HEK293T (cell line): ENCODE measurements around the gene GLDN.
A peak's percentile ranks its signal among the peaks of the same experiment; 100 is the strongest.

Experiments used
- CTCF ChIA-PET: fragments of 350-600 bp; formaldehyde crosslinking; extraction: SDS; loops from one replicate; lab custom pipeline; 2021; ENCODE audit warnings: antibody characterized with exemption, inconsistent platforms; lab: Yijun Ruan, JAX
- POLR2A ChIA-PET: fragments of 350-600 bp; formaldehyde crosslinking; extraction: SDS; loops from one replicate; lab custom pipeline; 2020; ENCODE audit warnings: antibody characterized with exemption, inconsistent platforms; lab: Yijun Ruan, JAX
- DNase-seq: peaks from one replicate; pipeline ENCODE4 v3.0.0; 2012; ENCODE audit warnings: mixed read lengths; ENCODE audit errors: extremely low spot score
- ARNT ChIP-seq: fragments of 450-650 bp; IDR thresholded peaks from 2 replicates; pipeline ENCODE4 v1.6.1; 2017; ENCODE audit warnings: mild to moderate bottlenecking
- BHLHE40 ChIP-seq: fragments of 450-650 bp; IDR thresholded peaks from 2 replicates; pipeline ENCODE4 v1.6.1; 2016; ENCODE audit warnings: mild to moderate bottlenecking, moderate library complexity, borderline replicate concordance
- CTBP1 ChIP-seq: fragments of 450-650 bp; IDR thresholded peaks from 2 replicates; pipeline ENCODE4 v1.6.1; 2016; ENCODE audit warnings: borderline replicate concordance
- ELF4 ChIP-seq: fragments of 450-650 bp; IDR thresholded peaks from 2 replicates; pipeline ENCODE4 v1.6.1; 2017; ENCODE audit warnings: antibody characterized with exemption
- FOXA1 ChIP-seq: fragments of 450-650 bp; IDR thresholded peaks from 2 replicates; pipeline ENCODE4 v1.6.1; 2016; ENCODE audit warnings: mild to moderate bottlenecking
- FOXM1 ChIP-seq: fragments of 450-650 bp; IDR thresholded peaks from 2 replicates; pipeline ENCODE4 v1.6.1; 2017; ENCODE audit warnings: mild to moderate bottlenecking, borderline replicate concordance
- HDGF ChIP-seq: fragments of 450-650 bp; IDR thresholded peaks from 2 replicates; pipeline ENCODE4 v1.6.1; 2017; ENCODE audit warnings: antibody characterized with exemption, borderline replicate concordance
- L3MBTL2 ChIP-seq: fragments of 450-650 bp; conservative IDR thresholded peaks from 2 replicates; pipeline ENCODE4 v1.6.1; 2016; ENCODE audit warnings: mild to moderate bottlenecking
- LEF1 ChIP-seq: fragments of 450-650 bp; IDR thresholded peaks from 2 replicates; pipeline ENCODE4 v1.6.1; 2017; ENCODE audit warnings: mild to moderate bottlenecking, borderline replicate concordance
- NFRKB ChIP-seq: fragments of 450-650 bp; IDR thresholded peaks from 2 replicates; pipeline ENCODE4 v1.6.1; 2016; ENCODE audit warnings: mild to moderate bottlenecking, moderate library complexity
- SP1 ChIP-seq: fragments of 450-650 bp; IDR thresholded peaks from 2 replicates; pipeline ENCODE4 v1.6.1; 2017
- SUZ12 ChIP-seq: fragments of 450-650 bp; IDR thresholded peaks from 2 replicates; pipeline ENCODE4 v1.6.1; 2016; ENCODE audit warnings: mild to moderate bottlenecking
- TARDBP ChIP-seq: fragments of 450-650 bp; IDR thresholded peaks from 2 replicates; pipeline ENCODE4 v1.6.1; 2016
- ZNF384 ChIP-seq: fragments of 450-650 bp; IDR thresholded peaks from 2 replicates; pipeline ENCODE4 v1.6.1; 2016
- TF ChIP-seq, protein P1 (sequence below): fragments of 450-650 bp; IDR thresholded peaks from 2 replicates; pipeline ENCODE4 v1.6.1; 2016

Gene GLDN

DNA sequence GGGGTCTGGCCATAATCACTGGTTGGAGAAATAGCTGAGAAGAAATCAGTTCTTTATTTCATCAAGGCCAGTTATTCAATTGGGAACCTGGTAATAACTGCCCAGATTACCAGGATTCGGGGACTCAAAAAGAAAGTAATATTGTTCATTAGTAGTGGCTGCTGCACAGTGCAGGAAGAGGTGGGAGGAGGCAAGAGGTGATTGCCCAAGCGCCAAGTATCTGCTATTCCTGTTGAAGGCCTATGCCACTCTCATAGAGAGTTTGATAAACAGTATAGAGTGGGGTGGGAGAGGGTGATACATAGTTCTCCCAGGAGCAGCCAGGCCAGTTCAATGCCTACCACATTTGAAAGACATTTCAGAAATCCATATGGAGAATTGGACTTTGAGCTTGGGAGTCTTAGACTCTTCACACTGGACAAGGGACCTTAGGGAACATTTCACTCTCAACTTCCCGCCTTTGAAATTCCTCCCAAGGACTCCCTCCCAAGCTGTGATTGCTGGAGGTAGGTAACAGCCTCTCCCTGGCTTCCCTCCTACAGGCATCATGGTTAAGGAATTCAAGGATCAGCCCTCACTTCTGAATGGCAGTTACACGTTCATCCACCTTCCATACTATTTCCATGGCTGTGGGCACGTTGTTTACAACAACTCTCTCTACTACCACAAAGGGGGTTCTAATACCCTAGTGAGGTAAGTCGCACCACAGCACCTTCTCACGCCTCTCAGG is 59.8 kb downstream of the GLDN start:
- CTCF ChIA-PET: interaction anchor here (0.8 to 2.6 kb wide), 11 partner anchors 9 to 502 kb away, joined by 3 to 16 read pairs (median 4); no protein-coding TSS in a partner anchor
- no peak for DNase-seq
- POLR2A ChIA-PET: no interaction called here
- TF ChIP-seq HDGF (no peak), SUZ12 (no peak), ARNT (no peak), BHLHE40 (no peak), ZNF384 (no peak), FOXA1 (no peak)

DNA sequence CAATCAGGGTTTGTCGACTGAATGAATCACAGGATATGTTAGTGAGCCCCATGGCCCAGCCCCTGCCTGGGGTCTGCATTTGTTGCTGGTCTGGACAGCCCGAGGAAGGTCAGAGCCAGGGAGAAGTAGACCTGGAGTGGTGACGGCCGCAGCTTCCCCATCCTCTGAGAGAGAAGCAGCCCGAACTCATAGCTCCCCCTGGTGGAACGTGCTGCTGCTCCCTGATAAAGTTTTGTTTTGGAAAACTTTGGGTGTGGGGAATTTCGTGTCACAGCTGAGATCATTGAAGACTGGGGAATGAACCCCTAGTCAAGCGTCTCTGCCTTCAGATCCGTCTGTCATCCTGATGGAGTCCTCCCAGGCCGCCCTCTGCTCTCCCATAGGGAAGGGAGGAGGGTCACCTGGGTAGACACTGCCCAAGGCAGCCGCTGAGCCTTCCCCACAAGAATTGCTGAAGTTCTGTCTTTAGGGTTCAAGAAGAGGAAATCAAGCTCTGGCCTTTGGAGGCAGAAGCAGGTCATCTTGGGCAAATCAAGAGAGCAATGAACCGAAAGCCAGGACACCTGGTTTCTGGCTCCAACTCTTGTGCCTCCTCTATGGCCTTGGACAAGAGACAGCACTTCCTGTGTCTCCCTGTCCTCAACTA is 60.5 kb downstream of the GLDN start:
- ChIA-PET POLR2A (no interaction called here), CTCF (interaction anchor here (0.8 to 2.6 kb wide), 12 partner anchors 10 to 269 kb away, joined by 3 to 16 read pairs (median 4); no protein-coding TSS in a partner anchor)
- peak; percentile 66 for DNase-seq
- no peak for TF ChIP-seq ELF4
- TF ChIP-seq SP1: no peak
- no peak for TF ChIP-seq SUZ12
- TF ChIP-seq TARDBP: no peak
- TF ChIP-seq, protein P1, sequence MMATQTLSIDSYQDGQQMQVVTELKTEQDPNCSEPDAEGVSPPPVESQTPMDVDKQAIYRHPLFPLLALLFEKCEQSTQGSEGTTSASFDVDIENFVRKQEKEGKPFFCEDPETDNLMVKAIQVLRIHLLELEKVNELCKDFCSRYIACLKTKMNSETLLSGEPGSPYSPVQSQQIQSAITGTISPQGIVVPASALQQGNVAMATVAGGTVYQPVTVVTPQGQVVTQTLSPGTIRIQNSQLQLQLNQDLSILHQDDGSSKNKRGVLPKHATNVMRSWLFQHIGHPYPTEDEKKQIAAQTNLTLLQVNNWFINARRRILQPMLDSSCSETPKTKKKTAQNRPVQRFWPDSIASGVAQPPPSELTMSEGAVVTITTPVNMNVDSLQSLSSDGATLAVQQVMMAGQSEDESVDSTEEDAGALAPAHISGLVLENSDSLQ: no peak
- TF ChIP-seq LEF1: no peak
- TF ChIP-seq CTBP1: no peak
- TF ChIP-seq HDGF: no peak

- no peak for TF ChIP-seq L3MBTL2
- peak; percentile 27 for DNase-seq
- CTCF ChIA-PET: interaction anchor here (0.6 to 2.6 kb wide), 7 partner anchors 10 to 240 kb away, joined by 3 to 16 read pairs (median 4); no protein-coding TSS in a partner anchor
- POLR2A ChIA-PET: no interaction called here
These were observed 61.8 kb downstream of the GLDN start for GRCh38 chr15:51403072-51403878.

DNA sequence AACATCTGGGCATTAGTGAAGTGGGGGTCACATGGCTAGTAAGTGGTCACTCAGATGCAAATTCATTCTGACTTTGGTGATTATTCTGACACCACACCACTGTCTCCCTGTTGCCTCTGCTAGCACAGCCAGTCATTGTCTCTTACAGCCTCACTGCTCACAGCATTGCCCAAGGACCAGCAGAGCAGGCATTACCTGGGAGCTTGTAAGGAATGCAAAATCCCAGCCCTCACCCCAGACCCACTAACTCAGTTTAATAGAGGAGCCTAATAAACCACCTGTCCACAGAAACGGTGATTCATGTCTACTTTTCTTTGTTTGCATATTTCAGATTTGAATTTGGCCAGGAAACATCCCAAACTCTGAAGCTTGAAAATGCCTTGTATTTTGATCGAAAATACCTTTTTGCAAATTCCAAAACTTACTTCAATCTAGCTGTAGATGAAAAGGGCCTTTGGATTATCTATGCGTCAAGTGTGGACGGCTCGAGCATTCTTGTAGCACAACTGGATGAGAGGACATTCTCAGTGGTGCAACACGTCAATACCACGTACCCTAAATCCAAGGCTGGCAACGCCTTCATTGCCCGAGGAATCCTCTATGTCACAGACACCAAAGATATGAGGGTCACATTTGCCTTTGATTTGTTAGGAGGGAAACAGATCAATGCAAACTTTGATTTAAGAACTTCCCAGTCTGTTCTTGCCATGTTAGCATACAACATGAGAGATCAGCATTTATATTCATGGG is 62.7 kb downstream of the GLDN start:
- TF ChIP-seq SP1 (no peak), ZNF384 (no peak)
- CTCF ChIA-PET: interaction anchor here (0.9 to 2.6 kb wide), 2 partner anchors 12 to 241 kb away, joined by 3 to 16 read pairs; no protein-coding TSS in a partner anchor
- POLR2A ChIA-PET: no interaction called here
- DNase-seq: no peak

DNA sequence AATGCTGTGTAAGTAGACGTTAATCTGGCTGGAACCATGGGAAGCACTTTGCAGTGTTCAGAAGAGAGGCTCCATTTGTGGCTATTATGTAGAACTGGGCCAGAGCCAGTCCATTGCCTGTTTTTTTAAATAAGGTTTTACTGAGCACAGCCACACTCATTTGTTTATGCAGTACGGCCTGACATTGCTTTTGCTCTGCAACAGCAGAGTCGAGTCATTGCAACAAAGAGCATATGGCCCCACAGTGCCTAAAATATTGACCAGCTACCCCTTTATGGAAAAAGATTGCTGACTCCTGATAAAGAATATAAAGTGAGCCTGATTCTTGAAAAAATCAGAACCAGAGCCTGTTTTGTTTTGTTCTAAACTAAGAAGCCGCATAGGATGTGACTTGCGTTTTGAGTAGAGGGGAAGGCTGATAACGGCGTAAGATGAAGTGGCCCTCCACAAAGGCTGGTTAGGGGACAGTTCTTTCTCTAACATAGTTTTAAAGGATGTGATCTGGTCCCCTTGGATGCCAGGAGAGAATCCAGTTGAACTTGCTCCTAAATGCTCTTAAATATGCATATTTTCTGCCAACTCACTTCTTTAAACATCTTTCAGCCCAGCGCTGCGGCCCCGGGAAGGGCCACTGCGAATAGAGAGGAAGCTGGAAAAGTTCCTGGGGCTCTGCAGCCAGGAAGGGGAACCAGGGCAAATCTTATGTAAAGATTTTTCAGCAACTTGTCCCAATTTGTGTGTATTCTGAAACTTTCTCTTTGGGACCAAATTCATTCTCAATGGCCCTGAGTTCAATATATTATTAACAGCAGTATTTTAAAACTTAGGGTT is 64.5 kb downstream of the GLDN start:
- CTCF ChIA-PET: interaction anchor here (1.2 kb wide), 1 partner anchor 243 kb away, joined by 3 read pairs; no protein-coding TSS in a partner anchor
- no peak for TF ChIP-seq TARDBP
- no peak for TF ChIP-seq FOXM1
- TF ChIP-seq, protein P1: no peak
- no peak for TF ChIP-seq ZNF384

GRCh38 chr15:51414256-51414860 is 72.9 kb downstream of the GLDN start:
- ChIA-PET CTCF (no interaction called here), POLR2A (no interaction called here)
- no peak for TF ChIP-seq ZNF384
- no peak for TF ChIP-seq SP1
- no peak for TF ChIP-seq L3MBTL2
- no peak for TF ChIP-seq SUZ12
- TF ChIP-seq CTBP1: no peak
- no peak for TF ChIP-seq TARDBP
- TF ChIP-seq NFRKB: no peak
- DNase-seq: no peak

More for the DNA sequence above, 64.5 kb downstream of the GLDN start:
- POLR2A ChIA-PET: no interaction called here
- DNase-seq: no peak
